Measurements from ENCODE around the gene LRRC1.
A peak's percentile ranks its signal among the peaks of the same experiment; 100 is the strongest.
"Not testable (repeated sequence)": the region's sequence is repeated elsewhere in the genome, so short reads cannot be mapped to it uniquely, and the experiment has no call there.

Gene LRRC1

DNA sequence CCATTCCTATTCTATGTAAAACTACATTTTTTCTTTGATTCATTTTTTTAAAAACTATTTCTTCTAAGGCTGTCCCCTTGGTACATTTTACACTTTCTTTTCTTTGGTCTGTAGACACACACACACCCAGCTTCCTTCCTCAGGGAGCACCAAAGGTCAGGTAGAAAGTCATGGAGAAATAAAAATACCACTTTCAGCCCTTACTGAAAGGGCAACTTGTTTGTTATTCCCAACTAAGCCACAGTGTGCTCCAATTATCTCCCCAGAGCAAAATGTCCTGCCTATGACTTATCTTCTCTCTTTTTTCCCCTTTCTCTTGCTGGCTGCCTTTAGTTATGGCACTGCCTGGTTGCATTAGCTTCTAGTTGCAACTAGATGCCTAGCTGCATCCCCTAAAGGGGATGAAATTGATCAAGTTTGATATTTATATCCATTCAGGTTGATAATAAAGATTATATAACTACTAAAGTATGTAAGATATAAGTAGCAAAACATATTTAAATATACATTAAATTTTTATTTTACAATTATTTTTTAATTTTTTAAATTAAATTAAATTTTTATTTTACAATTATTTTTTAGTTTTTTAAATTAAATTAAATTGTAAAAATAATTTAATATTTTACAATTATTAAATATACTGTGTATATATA lies 21.6 kb upstream of the LRRC1 start:
- Histone ChIP-seq H3K9me3 (ENCODE audit: severe bottlenecking) (peaks cover 8% of the 10 kb centered on the region), H3K27ac (no peak overlapping the region), H3K4me3 (ENCODE audit: low read depth, low read length) (no peak overlapping the region), H3K27me3 (ENCODE audit: insufficient read depth, low read depth, severe bottlenecking) (no peaks in the 10 kb centered on the region), H3K36me3 (no peaks in the 10 kb centered on the region)
- TF ChIP-seq, protein P1, sequence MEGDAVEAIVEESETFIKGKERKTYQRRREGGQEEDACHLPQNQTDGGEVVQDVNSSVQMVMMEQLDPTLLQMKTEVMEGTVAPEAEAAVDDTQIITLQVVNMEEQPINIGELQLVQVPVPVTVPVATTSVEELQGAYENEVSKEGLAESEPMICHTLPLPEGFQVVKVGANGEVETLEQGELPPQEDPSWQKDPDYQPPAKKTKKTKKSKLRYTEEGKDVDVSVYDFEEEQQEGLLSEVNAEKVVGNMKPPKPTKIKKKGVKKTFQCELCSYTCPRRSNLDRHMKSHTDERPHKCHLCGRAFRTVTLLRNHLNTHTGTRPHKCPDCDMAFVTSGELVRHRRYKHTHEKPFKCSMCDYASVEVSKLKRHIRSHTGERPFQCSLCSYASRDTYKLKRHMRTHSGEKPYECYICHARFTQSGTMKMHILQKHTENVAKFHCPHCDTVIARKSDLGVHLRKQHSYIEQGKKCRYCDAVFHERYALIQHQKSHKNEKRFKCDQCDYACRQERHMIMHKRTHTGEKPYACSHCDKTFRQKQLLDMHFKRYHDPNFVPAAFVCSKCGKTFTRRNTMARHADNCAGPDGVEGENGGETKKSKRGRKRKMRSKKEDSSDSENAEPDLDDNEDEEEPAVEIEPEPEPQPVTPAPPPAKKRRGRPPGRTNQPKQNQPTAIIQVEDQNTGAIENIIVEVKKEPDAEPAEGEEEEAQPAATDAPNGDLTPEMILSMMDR (IDR thresholded peaks at IDR 0.05; ENCODE audit: low read depth, low read length): no peak
- no peak for DNase-seq

- H3K27ac ChIP-seq; DNase-seq; H3K4me3 ChIP-seq (ENCODE audit: low read depth, low read length); H3K27me3 ChIP-seq (ENCODE audit: insufficient read depth, low read depth, severe bottlenecking); H3K36me3 ChIP-seq: not testable (repeated sequence)
- H3K9me3 ChIP-seq (ENCODE audit: severe bottlenecking): peaks cover 11% of the 10 kb centered on the region
Observed at GRCh38 chr6:53776152-53776551, 18.7 kb upstream of the LRRC1 start.

GRCh38 chr6:53784991-53785390 lies 9.8 kb upstream of the LRRC1 start:
- not testable (repeated sequence) for DNase-seq; H3K9me3 ChIP-seq (ENCODE audit: severe bottlenecking); H3K36me3 ChIP-seq; H3K27ac ChIP-seq; H3K27me3 ChIP-seq (ENCODE audit: insufficient read depth, low read depth, severe bottlenecking); H3K4me3 ChIP-seq (ENCODE audit: low read depth, low read length)

- H3K36me3 ChIP-seq: no peaks in the 10 kb centered on the region
- no peak for DNase-seq
Observed at GRCh38 chr6:53786832-53787231, 8.0 kb upstream of the LRRC1 start.

DNA sequence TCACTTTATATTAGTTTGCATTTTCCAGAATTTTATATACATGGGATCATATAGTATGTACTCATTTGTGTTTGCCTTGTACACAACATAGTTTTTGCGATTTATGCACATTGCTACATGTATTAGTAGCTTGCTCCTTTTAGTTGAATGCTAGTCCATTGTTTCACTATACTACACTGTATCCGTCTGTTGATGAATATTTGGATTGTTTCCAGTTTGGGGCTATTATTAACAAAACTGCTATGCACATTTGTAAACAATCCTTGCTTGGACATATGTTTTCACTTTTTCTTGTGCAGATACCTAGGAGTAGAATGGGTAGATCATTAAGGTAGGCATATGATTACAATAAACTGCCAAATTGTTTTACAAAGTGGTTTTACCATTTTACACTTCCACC lies 3.9 kb upstream of the LRRC1 start:
- no peak overlapping the region for H3K27ac ChIP-seq
- DNase-seq: no peak
- H3K9me3 ChIP-seq (ENCODE audit: severe bottlenecking): peaks cover 5% of the 10 kb centered on the region
- H3K4me3 ChIP-seq (ENCODE audit: low read depth, low read length): no peak overlapping the region
- TF ChIP-seq, protein P1 (IDR thresholded peaks at IDR 0.05; ENCODE audit: low read depth, low read length): no peak
- peaks cover 5% of the 10 kb centered on the region for H3K27me3 ChIP-seq (ENCODE audit: insufficient read depth, low read depth, severe bottlenecking)
- no peaks in the 10 kb centered on the region for H3K36me3 ChIP-seq

More at GRCh38 chr6:53786832-53787231, 8.0 kb upstream of the LRRC1 start:
- no peaks in the 10 kb centered on the region for H3K27me3 ChIP-seq (ENCODE audit: insufficient read depth, low read depth, severe bottlenecking)
- H3K27ac ChIP-seq: no peak overlapping the region
- H3K4me3 ChIP-seq (ENCODE audit: low read depth, low read length): no peak overlapping the region
- TF ChIP-seq, protein P1 (IDR thresholded peaks at IDR 0.05; ENCODE audit: low read depth, low read length): no peak
- H3K9me3 ChIP-seq (ENCODE audit: severe bottlenecking): peaks cover 5% of the 10 kb centered on the region

DNA sequence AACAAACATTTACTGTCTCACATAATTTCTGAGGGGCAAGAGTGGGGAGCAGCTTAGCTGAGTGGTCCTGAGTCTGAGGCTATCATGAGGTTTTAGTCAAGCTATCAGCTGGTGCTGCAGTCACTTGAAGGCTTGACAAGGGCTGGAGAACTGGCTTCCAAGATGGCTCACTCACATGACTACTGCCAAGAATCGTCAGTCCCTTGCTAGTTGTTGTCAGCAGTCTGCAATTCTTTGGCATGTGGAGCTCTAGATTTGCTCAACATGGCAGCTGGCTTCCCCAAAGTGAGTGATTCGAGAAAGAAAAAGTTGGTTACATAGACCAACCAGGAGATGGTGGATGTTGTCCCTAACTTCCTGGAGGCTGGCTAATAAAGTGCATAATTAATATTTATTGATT lies 2.8 kb upstream of the LRRC1 start:
- no peaks in the 10 kb centered on the region for H3K36me3 ChIP-seq
- peaks cover 5% of the 10 kb centered on the region for H3K9me3 ChIP-seq (ENCODE audit: severe bottlenecking)
- TF ChIP-seq, protein P1 (IDR thresholded peaks at IDR 0.05; ENCODE audit: low read depth, low read length): no peak
- H3K27ac ChIP-seq: no peak overlapping the region
- H3K27me3 ChIP-seq (ENCODE audit: insufficient read depth, low read depth, severe bottlenecking): peaks cover 6% of the 10 kb centered on the region
- no peak for DNase-seq
- no peak overlapping the region for H3K4me3 ChIP-seq (ENCODE audit: low read depth, low read length)

DNA sequence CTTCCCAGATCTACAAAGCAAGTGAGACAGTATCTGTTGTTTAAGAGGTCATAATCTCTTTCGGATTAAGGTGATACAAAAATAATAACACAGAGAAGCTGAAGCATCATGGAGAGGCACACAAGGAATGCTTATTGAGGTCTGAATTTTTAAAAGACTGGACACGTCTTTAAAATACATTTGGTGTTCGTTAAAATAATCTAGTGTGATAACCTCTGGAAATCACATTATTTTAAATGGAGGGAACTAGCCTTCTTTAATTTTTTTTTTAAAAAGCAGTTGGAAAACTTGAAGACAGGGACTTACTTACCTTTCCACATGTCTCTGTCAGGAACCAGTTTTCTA lies 1.9 kb upstream of the LRRC1 start:
- Histone ChIP-seq H3K27ac (no peak overlapping the region), H3K36me3 (no peaks in the 10 kb centered on the region), H3K4me3 (ENCODE audit: low read depth, low read length) (peak overlapping the region; percentile 68), H3K9me3 (ENCODE audit: severe bottlenecking) (peaks cover 5% of the 10 kb centered on the region), H3K27me3 (ENCODE audit: insufficient read depth, low read depth, severe bottlenecking) (peaks cover 6% of the 10 kb centered on the region)
- TF ChIP-seq, protein P1 (IDR thresholded peaks at IDR 0.05; ENCODE audit: low read depth, low read length): no peak
- DNase-seq: no peak
